NAMALWA (cell line): Measurements from ENCODE around the gene LPAR2.

ENCODE experiments used
- DNase-seq: peaks from one replicate; pipeline ENCODE4 v3.0.0-alpha.2; 2015; ENCODE audit warnings: low spot score

The LPAR2 gene

DNA sequence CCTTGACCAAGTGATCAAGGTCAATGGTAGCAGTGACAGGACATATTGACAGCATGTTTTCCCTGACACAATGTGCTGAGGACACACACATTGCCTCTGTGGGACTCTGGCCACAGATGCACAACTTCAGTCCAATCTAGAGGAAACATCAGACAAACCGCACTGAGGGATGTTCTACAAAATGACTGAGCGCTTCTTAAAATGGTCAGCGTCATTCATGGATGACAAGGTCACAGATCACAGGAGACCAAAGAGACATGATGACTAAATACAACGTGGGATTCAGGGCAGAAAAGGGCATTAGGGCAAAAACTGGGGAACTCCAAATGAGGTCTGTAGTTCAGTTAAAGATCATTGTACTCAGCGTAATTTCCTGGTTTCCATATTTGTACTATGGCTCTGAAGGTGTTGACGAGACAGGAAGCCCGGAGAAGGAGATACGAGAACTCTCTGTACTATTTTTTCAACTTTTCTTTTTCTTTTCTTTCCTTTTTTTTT lies 30.2 kb downstream of the LPAR2 start:
- DNase-seq, result no peak

DNA sequence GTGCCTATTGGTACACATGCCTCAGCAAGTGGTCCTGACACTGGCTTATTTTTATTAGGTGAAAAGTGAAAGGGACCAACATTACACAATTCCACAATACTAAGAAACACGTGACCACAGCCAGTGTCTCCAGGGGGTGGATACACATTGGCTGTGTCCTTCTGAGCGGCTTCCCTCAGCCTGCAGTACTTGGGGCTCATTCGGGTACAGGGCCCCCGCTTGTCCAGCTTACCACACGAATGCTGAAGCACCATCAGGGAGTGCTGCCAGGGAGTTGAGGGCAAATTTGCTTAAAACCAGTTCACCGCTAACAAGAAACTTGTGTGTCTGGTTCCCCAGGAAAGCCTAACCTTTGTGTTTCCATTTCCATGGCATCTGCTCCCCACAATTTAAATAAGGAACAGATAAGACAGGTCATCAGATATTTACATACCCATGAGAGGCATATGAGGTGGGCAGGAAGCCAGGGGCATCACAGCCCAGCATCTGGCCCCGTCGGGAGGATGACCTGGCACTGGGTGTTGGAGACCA lies 32.8 kb downstream of the LPAR2 start:
- no peak for DNase-seq

DNA sequence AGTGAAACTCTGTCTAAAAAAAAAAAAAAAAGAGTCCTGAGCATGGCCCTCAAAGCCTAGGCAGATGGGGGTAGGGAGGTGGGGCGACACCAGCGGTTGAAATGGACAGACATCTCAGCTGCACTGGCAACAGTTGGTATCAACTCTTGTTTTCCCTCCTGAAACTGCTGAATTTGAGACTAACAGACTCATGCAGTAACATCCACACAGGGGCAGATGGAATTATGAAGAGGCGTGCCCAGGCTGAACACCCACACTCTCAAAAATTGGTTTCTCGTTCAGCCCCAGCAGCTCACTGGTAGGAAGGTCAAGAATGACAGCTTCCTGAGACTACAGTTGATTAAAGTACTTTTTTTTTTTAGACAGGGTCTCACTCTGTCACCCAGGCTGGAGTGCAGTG lies 33.6 kb downstream of the LPAR2 start:
- DNase-seq, result no peak

DNA sequence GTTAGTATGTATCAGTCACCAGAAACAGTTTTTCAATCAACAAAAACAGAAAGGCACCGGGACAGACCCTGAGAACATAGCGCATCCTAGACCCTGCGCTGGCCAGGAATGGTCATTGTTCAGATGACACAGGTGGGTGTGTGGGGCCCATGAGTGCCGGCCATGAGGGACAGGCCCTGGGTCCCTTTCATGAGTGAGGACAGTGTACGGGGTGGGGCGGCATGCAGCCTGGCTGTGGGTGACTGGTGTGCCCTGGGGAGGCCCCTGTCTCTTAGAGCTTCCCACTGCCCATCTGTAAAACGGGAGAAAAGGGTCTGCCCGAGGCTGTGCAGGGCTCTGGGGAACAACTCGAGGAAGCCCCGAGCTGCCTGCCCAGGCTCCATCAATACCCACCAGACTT lies 35.3 kb downstream of the LPAR2 start:
- no peak for DNase-seq

DNA sequence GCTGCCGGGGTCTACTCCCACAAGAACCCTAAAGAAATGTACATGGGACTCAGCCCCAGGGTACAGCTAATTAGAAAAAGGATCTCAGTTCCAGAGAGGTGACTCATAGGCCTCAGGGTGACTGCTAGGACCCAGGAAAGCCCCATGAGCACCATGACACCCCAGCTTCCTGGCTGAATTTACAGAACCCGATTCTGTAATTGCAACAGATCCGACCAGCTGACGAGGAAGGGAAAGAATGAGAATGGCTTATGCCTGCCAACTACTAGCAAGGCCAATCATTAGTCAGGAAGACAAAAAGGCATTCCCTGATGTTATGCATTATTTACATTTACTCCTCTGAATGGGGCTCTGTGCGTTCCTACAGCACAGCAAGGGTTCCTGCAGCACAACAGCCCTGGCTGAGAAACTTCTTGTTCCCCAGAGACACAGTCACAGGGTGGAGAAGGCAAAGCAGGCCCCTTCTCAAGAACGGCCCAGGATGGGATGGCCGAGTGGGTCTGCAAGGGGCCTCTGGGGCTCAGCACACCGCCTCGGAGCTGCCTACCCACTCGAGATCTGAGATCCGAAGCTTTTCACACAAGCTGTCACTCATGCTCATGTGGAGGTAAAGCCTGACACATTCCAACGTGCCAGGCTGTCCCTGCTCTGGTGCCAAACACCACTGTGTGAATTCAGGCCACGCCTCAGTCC lies 36.7 kb downstream of the LPAR2 start:
- DNase-seq, result no peak

DNA sequence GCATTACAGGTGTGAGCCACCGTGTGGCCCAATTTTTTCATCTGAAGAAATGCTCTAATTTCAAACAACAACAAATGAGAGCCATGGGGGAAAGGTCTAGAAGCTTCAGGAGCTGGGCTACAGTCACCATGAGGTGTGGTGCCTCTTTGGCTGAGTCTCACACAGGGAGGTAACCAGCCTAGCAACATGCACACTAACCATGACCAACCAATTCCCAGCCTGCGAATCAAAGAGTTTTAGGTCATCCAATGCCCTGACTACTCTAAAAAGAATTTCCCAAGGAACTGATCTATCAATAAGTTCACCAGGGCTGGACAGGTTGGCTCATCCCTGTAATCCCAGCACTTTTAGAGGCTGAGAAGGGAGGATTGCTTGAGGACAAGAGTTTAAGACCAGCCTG lies 39.5 kb downstream of the LPAR2 start:
- no peak for DNase-seq

DNA sequence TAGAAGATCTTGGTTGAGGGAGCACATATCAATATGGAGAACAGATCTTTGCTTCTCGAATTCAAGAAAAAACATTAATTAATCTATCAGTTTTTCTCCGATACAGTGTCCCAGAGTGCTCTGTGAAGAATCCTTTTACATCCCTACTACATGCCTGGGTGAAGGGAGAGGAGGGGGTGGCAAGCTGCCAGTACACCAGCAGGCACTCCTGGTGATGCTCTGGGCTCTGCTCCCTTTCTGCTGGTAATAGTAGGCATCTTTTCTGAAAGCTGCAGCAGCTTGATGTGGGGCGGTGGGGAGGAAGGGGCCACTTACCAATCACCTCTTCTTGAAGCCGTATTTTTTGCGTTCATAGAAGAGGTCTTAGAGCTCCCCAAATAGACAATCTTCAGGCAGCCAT lies 40.2 kb downstream of the LPAR2 start:
- DNase-seq, result no peak

DNA sequence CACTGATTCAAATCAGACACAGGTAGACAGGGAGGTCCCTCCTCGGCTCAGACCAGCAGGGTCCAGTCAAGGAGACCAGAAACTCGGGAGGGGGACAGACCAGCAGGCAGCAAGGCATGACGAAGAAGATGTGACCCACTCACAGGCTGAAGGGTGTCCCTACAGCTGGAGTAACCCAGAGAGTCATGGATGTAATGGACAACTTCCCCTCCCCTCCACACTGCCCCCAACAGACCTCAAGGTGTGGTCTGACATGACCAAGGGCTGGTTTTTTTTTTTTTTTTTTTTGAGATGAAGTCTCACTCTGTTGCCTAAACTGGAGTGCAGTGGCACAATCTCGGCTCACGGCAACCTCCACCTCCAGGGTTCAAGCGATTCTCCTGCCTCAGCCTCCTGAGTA lies 43.7 kb downstream of the LPAR2 start:
- DNase-seq, result no peak

DNA sequence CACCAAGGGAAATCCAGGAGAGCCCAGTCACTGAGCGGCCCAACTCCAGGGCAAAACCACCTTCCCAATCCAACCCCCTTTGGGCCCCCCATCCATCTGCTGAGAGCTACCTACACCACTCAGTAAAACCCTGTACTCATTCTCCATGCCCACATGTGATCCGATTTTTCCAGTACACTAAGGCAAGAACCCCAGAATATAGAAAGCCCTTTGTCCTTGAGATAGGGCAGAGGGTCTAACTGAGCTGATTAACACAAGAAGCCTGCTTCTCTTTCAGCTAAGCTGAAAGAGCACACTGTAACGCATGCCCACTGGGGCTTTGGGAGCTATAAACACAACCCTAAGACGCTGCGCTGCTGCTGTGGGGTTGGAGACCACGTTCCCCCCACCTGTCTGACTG lies 45.5 kb downstream of the LPAR2 start:
- no peak for DNase-seq

DNA sequence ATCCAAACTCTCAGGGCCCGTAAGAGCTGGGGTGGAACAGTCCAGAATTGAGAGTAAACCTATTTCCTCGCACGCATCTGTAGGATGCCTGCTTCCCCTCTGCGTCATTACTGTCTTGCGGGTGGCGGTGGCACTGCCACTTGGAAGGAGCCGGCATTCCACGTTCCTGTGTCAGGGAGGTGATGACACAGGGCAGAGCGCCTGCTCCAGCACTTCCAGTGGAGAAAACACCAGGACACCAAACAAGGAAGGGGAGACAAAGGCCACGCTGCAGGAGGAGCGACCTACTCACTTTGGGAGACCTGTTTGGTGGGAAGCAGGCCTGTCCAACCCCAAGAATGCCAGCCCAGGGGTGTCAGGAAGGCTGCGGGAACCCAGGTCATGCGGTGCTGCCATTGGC lies 46.6 kb downstream of the LPAR2 start:
- DNase-seq, result no peak

DNA sequence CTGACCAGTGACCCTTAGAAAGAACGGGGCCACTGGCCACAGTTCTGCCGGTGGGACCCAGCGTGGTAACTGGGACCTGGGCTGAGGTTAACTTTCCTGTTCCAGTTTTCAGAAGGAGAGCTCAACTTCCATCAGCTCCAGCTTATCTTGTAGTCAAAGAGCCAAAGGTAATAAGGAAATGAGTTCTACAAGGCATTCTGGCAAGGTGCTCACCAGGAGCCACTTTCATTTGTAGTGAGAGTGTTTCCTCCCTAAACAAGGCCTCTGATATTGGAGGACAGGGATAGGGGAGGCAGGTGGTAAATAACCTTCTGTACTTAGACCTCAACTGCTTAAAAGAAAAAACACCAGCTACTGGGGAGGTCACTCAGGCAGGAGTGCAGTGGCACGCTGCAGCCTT lies 47.6 kb downstream of the LPAR2 start:
- DNase-seq, result no peak

DNA sequence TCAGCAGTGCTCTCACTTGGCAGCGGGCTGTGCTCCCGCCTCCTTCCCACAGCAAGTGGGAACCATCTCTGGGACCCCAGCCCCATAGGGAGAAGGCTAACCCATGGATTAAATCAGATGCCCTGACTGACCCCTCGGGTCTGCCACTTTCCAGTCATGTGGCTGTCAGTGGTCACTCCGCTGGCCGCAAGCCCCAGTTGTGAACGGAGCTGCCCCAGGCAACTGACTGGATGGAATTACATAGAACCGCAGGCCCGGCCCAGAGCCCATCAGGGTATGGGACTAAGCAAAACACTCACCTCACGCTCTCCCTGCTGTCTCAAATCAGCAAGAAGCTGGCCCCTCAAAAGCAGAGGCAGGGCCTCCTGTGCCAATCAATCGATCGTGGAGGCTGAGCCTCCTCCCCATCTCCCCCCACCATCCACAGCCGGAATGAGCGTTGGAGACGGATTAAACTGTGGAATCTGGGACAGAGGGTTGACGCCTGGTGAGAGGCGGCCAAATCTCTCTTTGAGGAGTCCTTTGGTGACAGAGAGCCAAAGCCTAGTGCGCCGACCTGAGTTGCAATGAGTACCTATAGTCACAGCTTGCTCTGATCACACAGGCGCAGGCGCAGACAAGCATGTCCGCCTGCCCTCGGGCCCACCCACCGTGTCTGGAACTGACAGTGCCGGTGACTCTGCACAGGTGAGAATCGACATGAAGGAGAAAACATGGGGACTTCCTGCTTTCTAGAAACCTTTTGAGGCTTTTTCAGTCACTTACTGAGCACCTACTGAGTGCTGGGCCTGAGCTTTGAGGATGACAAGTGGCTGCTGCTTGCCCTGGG lies 48.3 kb downstream of the LPAR2 start:
- no peak for DNase-seq

DNA sequence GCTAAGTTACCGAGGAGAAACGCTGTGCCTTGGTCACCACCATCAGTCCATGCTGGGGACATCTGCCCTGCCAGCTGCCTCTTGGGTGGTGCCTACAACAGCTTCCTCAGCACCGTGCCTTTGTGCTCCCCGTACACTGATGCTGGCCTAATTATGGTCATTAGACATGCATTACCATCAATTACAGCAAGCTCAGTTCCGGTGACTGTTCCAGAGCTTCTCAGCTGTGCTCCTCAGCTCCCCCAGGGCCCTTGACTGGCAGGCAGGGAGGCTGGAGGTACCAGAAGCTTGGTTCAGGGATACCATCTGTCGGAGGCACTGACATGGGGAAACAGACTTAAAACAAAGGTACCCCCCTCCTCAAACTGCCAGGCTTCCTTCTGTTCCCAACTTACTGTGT lies 49.8 kb downstream of the LPAR2 start:
- DNase-seq, result no peak

DNA sequence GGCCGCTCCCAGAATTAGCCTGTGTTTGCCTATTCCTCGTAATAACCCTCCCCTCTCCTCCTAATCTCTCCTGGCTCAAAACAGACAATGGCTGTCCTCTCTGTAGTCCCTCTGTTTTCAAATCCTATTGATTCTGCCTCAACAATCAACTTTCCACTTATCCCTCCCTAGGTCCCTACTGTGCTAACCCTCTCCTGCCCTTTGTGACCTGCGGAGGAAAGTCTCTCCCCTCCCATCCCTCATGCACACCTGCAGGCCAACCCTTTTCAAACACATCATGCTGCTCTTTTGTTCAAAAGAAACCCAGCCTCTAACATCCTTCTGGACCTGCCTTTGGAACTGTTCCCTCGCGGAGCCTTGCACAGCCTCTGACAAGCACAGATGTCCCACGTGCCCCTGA lies 52.6 kb downstream of the LPAR2 start:
- no peak for DNase-seq
